ENCODE data around the gene IL1RAPL1.

DNA sequence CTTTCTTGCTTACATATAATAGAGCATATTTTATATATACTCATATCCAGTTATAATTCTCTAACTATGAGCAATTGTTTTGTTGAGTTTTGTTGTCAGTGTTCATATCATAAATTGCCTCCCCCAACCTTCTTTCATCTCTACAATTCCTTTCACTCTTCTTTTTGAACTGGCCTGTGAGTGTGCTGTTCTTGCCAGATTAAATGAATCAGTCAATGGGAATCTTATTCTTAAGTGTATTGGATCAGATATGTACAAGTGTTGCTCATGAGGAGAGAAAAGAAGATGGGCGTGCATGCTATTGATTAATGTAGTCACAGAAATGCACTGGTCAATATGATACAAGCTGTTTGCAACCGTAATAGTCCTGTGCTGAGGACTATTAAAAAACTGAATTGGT is 900.0 kb downstream of the IL1RAPL1 start:
- TF ChIP-seq TOX (CRISPR knock-in tag; IDR thresholded peaks at IDR 0.05; ENCODE audit: borderline replicate concordance) (no peak), ZFP3 (CRISPR knock-in tag; IDR thresholded peaks at IDR 0.05) (no peak)

All from SK-N-SH treated with all-trans-retinoic acid at 6 μM for 48 hours (cell line).